ENCODE results near the gene COG8. TPM values are rescaled to one million over a fixed set of nuclear protein-coding genes. Genes with fewer than 3 reads are reported as not detected.
A peak's percentile ranks its signal among the peaks of the same experiment; 100 is the strongest.
"Not testable (repeated sequence)": the region's sequence is repeated elsewhere in the genome, so short reads cannot be mapped to it uniquely, and the experiment has no call there.

The COG8 gene
- total RNA-seq, 2 donors from 2014 or later: 33.2 to 38.3 TPM

GRCh38 chr16:69310653-69311532 lies 28.5 kb downstream of the COG8 start, which contains the start of gene VPS4A:
Gene VPS4A, plus strand, starts transcription at chr16:69311350. Its CDS starts 162 bp downstream, at chr16:69311512.
- ATAC-seq (replicated peaks in 1 of 2): peak; percentile 92 to 96
- Mint-ChIP-seq H3K4me3 (peak within 1 kb of the TSS; percentile 89 to 99), H3K36me3 (ENCODE audit: insufficient read depth in 2 of 2) (peaks cover 2 to 12% of the 10 kb centered on the region in 2 donors)

DNA sequence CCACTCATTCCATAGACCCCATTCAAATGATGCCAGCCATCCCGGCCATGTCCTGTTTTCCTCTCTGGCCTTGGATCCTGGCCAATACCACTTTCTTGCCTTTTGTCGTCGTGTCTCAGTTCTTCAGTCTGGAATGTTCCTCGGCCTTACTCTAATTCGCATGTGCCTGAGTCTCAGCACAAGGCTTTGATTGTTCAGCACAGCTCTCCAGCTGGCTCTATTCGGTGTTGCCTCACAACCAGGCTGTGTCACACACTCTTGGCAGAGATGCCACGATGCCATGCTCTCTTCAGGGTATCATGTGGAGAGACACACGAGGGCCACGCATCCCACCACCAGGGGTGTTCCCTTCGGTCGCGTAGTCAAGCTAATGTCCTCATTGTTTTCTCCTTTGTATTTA lies 30.0 kb downstream of the COG8 start:
- Mint-ChIP-seq H3K4me1 (ENCODE audit: low read depth) (peaks cover 24% of the 10 kb centered on the region), H3K4me3 (no peak overlapping the region), H3K36me3 (ENCODE audit: insufficient read depth in 2 of 2) (peaks cover 2 to 11% of the 10 kb centered on the region in 2 donors), H3K27me3 (ENCODE audit: low read depth) (no peaks in the 10 kb centered on the region), H3K27ac (no peak overlapping the region), H3K9me3 (no peaks in the 10 kb centered on the region)
- no peak for ATAC-seq (replicated peaks in 1 of 2)
- no peak for DNase-seq

More at GRCh38 chr16:69310653-69311532, 28.5 kb downstream of the COG8 start, which contains the start of gene VPS4A:
- no peaks in the 10 kb centered on the region for H3K27me3 Mint-ChIP-seq (ENCODE audit: low read depth)
- peak; percentile 98 to 100 for DNase-seq
- H3K27ac Mint-ChIP-seq: peak within 1 kb of the TSS; percentile 77
- H3K4me1 Mint-ChIP-seq (ENCODE audit: low read depth): peaks cover 29% of the 10 kb centered on the region
- no peaks in the 10 kb centered on the region for H3K9me3 Mint-ChIP-seq

DNA sequence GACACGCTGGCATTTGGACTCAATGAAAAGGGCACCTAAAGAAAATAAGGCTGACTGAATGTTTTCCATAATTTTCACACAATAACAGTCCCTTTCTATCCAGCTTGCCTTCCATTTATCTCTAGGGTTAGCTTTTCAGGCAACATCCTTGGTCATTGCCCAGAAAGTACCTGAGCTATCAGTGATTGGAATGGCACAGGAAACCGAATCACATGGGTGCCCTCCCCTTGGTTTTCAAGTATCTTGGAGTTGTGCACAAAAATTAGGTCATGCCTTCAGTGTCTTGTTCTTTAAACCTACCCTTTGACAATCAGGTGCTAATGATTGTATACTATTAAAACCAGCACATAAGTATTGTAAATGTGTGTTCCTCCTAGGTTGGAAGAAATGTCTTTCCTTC lies 31.5 kb downstream of the COG8 start:
- H3K9me3 Mint-ChIP-seq: no peaks in the 10 kb centered on the region

GRCh38 chr16:69307091-69307490 lies 32.3 kb downstream of the COG8 start:
- no peaks in the 10 kb centered on the region for H3K27me3 Mint-ChIP-seq (ENCODE audit: low read depth)
- H3K4me3 Mint-ChIP-seq: no peak overlapping the region
- peaks cover 10% of the 10 kb centered on the region for H3K4me1 Mint-ChIP-seq (ENCODE audit: low read depth)
- DNase-seq (no peak), ATAC-seq (replicated peaks in 1 of 2) (no peak)
- H3K9me3 Mint-ChIP-seq: no peaks in the 10 kb centered on the region
- peaks cover 0 to 3% of the 10 kb centered on the region in 2 donors for H3K36me3 Mint-ChIP-seq (ENCODE audit: insufficient read depth in 2 of 2)
- H3K27ac Mint-ChIP-seq: no peak overlapping the region

More for the DNA sequence above, 31.5 kb downstream of the COG8 start:
- ATAC-seq (replicated peaks in 1 of 2) (no peak), DNase-seq (no peak)
- Mint-ChIP-seq H3K36me3 (ENCODE audit: insufficient read depth in 2 of 2) (peaks cover 0 to 4% of the 10 kb centered on the region in 2 donors), H3K4me3 (no peak overlapping the region), H3K27ac (no peak overlapping the region), H3K27me3 (ENCODE audit: low read depth) (no peaks in the 10 kb centered on the region), H3K4me1 (ENCODE audit: low read depth) (peaks cover 13% of the 10 kb centered on the region)

GRCh38 chr16:69306031-69306430 lies 33.3 kb downstream of the COG8 start:
- DNase-seq: no peak
- H3K4me1 Mint-ChIP-seq (ENCODE audit: low read depth): peaks cover 6% of the 10 kb centered on the region
- no peaks in the 10 kb centered on the region for H3K36me3 Mint-ChIP-seq (ENCODE audit: insufficient read depth in 2 of 2)
- ATAC-seq (replicated peaks in 1 of 2): no peak
- no peak overlapping the region for H3K27ac Mint-ChIP-seq
- no peaks in the 10 kb centered on the region for H3K27me3 Mint-ChIP-seq (ENCODE audit: low read depth)
- no peak overlapping the region for H3K4me3 Mint-ChIP-seq
- H3K9me3 Mint-ChIP-seq: no peaks in the 10 kb centered on the region

DNA sequence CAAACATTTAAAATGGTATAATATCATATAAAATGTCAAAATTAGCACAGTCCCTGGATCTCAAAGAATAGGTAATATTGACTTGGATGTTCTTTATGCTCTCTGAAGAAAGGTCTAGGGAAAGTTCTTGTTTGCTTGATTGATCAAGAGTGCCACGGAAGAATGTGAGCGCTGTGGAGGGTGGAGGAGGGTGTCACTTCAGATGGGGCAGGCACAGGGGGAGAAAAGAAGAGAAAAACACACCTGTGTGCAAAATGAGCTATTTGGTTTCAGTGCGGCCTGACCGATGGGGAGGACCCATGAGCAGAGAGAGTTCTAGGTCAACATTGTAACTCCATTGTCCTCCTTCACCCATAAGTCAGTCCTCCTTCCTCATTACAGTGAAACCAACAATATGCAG lies 37.1 kb downstream of the COG8 start:
- Mint-ChIP-seq H3K9me3 (no peaks in the 10 kb centered on the region), H3K27me3 (ENCODE audit: low read depth) (no peaks in the 10 kb centered on the region), H3K4me3 (no peak overlapping the region), H3K27ac (no peak overlapping the region), H3K4me1 (ENCODE audit: low read depth) (no peaks in the 10 kb centered on the region), H3K36me3 (ENCODE audit: insufficient read depth in 2 of 2) (peaks cover 0 to 1% of the 10 kb centered on the region in 2 donors)
- ATAC-seq (replicated peaks in 1 of 2) (no peak), DNase-seq (no peak)

GRCh38 chr16:69301861-69302260 lies 37.5 kb downstream of the COG8 start:
- Mint-ChIP-seq H3K27me3 (ENCODE audit: low read depth) (no peaks in the 10 kb centered on the region), H3K4me3 (no peak overlapping the region), H3K4me1 (ENCODE audit: low read depth) (no peaks in the 10 kb centered on the region), H3K9me3 (no peaks in the 10 kb centered on the region), H3K36me3 (ENCODE audit: insufficient read depth in 2 of 2) (peaks cover 0 to 1% of the 10 kb centered on the region in 2 donors), H3K27ac (no peak overlapping the region)
- DNase-seq (no peak), ATAC-seq (replicated peaks in 1 of 2) (no peak)

DNA sequence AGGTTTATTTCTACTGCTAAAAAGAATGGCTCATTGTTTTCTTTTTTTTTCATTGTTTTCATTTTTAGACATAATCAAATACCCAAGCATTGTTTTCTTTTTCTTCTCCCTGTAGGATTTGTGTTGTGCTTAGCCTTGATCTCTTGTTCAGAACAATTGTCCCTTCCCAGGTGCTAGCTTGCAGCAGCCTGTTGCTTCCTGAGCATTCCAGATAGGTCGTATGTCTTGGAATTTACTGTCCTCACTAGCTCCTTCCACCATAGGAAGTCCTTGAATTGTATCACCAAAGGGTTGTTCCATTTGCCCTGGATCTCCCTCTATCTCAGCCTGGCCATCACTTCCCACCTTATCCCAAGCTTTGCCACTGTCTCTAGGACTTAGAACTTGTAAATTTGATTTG lies 38.2 kb downstream of the COG8 start:
- Mint-ChIP-seq H3K27me3 (ENCODE audit: low read depth) (no peaks in the 10 kb centered on the region), H3K27ac (no peak overlapping the region), H3K4me1 (ENCODE audit: low read depth) (no peaks in the 10 kb centered on the region), H3K4me3 (no peak overlapping the region), H3K9me3 (no peaks in the 10 kb centered on the region), H3K36me3 (ENCODE audit: insufficient read depth in 2 of 2) (peaks cover 0 to 1% of the 10 kb centered on the region in 2 donors)
- DNase-seq (no peak), ATAC-seq (replicated peaks in 1 of 2) (no peak)

DNA sequence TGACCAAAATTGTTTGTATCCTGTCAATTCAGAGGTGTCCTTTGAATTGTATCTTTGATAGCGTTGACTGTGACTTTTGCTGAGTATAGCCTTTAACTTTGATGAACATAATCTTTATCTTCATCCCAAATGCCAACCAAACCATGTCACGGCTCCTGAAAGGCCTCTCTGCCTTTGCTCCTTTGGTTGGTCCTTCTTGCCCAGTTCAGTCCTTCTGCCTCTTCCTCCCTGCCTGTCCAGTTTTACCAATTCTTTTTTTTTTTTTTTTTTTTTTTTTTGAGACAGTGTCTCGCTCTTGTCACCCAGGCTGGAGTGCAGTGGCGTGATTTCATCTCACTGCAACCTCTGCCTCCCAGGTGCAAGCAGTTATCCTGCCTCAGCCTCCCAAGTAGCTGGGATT lies 41.1 kb downstream of the COG8 start:
- H3K4me3 Mint-ChIP-seq: no peak overlapping the region
- H3K36me3 Mint-ChIP-seq (ENCODE audit: insufficient read depth in 2 of 2): peaks cover 0 to 1% of the 10 kb centered on the region in 2 donors
- peaks cover 6% of the 10 kb centered on the region for H3K4me1 Mint-ChIP-seq (ENCODE audit: low read depth)
- no peak overlapping the region for H3K27ac Mint-ChIP-seq
- DNase-seq (no peak), ATAC-seq (replicated peaks in 1 of 2) (no peak)
- no peaks in the 10 kb centered on the region for H3K27me3 Mint-ChIP-seq (ENCODE audit: low read depth)
- H3K9me3 Mint-ChIP-seq: no peaks in the 10 kb centered on the region

DNA sequence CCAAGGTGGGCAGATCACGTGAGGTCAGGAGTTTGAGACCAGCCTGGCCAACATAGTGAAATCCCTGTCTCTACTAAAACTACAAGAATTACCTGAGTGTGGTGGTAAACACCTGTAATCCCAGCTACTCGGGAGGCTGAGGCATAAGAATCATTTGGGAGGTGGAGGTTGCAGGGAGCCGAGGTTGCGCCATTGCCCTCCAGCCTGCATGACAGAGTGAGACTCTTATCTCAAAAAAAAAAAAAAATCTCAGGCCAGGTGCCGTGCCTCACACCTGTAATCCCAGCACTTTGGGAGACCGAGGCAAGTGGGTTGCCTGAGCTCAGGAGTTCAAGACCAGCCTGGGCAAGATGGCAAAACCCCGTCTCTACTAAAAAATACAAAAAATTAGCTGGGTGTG lies 42.6 kb downstream of the COG8 start:
- not testable (repeated sequence) for DNase-seq; H3K36me3 Mint-ChIP-seq (ENCODE audit: insufficient read depth in 2 of 2); H3K4me3 Mint-ChIP-seq; H3K27ac Mint-ChIP-seq; H3K27me3 Mint-ChIP-seq (ENCODE audit: low read depth); ATAC-seq (replicated peaks in 1 of 2); H3K4me1 Mint-ChIP-seq (ENCODE audit: low read depth); H3K9me3 Mint-ChIP-seq

- H3K27me3 Mint-ChIP-seq (ENCODE audit: low read depth): no peaks in the 10 kb centered on the region
- no peaks in the 10 kb centered on the region for H3K36me3 Mint-ChIP-seq (ENCODE audit: insufficient read depth in 2 of 2)
- DNase-seq (no peak), ATAC-seq (replicated peaks in 1 of 2) (no peak)
- no peak overlapping the region for H3K4me3 Mint-ChIP-seq
- peak overlapping the region; percentile 57 for H3K27ac Mint-ChIP-seq
- H3K4me1 Mint-ChIP-seq (ENCODE audit: low read depth): peaks cover 9% of the 10 kb centered on the region
- H3K9me3 Mint-ChIP-seq: no peaks in the 10 kb centered on the region
Observed at GRCh38 chr16:69294051-69294450, 45.3 kb downstream of the COG8 start.

DNA sequence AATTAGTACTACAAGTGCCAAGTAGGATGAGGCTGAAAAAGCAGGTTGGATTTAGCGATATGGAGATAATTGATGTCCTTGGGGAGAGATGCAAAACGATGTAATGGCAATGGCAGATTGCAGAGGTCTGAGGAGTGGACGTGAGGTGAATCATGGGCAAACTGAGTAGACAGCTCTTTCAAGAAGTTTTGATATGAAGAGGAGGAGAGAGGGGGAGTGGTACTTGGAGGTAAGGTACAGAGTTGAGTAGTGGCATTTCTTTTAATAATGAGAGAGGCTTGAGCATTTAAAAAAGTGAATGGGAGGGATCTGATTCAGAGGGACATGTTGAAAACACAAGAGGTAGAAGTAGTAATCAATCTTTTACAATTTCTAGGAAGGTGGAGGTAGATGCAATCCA lies 46.0 kb downstream of the COG8 start:
- peak overlapping the region; percentile 57 for H3K27ac Mint-ChIP-seq
- no peaks in the 10 kb centered on the region for H3K27me3 Mint-ChIP-seq (ENCODE audit: low read depth)
- H3K36me3 Mint-ChIP-seq (ENCODE audit: insufficient read depth in 2 of 2): no peaks in the 10 kb centered on the region
- H3K4me1 Mint-ChIP-seq (ENCODE audit: low read depth): peaks cover 9% of the 10 kb centered on the region
- H3K4me3 Mint-ChIP-seq: peak overlapping the region in 1 of 2 donors; percentile 5
- DNase-seq (peak; percentile 15 to 19), ATAC-seq (replicated peaks in 1 of 2) (peak; percentile 89 to 97)
- no peaks in the 10 kb centered on the region for H3K9me3 Mint-ChIP-seq

DNA sequence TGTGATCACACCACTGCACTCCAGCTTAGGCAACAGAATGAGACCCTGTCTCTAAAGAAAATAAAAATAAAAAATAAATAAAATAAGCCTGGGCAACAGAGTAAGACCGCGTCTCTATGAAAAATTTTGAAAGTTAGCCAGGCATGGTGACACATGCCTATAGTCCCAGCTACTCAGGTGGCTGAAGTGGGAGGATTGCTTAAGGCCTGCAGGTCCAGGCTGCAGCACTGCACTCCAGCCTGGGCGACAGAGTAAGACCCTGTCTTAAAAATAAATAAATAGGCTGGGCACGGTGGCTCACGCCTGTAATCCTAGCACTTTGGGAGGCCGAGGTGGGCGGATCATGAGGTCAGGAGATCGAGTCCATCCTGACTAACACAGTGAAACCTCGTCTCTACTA lies 47.7 kb downstream of the COG8 start:
- not testable (repeated sequence) for DNase-seq; H3K4me3 Mint-ChIP-seq; H3K36me3 Mint-ChIP-seq (ENCODE audit: insufficient read depth in 2 of 2); H3K27me3 Mint-ChIP-seq (ENCODE audit: low read depth); H3K9me3 Mint-ChIP-seq; H3K27ac Mint-ChIP-seq; H3K4me1 Mint-ChIP-seq (ENCODE audit: low read depth); ATAC-seq (replicated peaks in 1 of 2)
